GM21423 (cell line): ENCODE measurements around the gene VPS41.
"Not testable (repeated sequence)": the region's sequence is repeated elsewhere in the genome, so short reads cannot be mapped to it uniquely, and the experiment has no call there.

Experiments used
- ATAC-seq: cut with Tn5 transposase; IDR thresholded peaks from one replicate; pipeline ENCODE4 v1.9.1; 2021; ENCODE audit warnings: mild to moderate bottlenecking, moderate library complexity; ENCODE audit not compliant: unreplicated experiment

Gene VPS41

DNA sequence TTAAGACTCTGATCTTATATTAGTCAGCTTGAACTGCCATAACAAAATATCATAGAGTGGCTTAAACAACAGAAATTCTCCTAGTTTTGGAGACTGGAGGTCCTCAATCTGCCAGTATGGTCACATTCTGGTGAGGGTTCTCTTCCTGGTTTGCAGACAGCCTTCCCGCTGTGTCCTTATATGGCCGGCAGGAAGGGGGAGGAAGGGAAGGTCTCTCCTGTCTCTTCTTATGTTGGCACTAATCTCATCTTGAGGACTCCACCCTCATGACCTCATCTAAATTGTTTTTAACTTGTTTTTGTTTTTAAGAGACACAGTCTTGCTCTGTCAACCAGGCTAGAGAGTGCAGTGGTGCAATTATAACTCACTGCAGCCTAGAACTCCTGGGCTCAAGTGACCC is 53.1 kb downstream of the VPS41 start:
- no peak for ATAC-seq

DNA sequence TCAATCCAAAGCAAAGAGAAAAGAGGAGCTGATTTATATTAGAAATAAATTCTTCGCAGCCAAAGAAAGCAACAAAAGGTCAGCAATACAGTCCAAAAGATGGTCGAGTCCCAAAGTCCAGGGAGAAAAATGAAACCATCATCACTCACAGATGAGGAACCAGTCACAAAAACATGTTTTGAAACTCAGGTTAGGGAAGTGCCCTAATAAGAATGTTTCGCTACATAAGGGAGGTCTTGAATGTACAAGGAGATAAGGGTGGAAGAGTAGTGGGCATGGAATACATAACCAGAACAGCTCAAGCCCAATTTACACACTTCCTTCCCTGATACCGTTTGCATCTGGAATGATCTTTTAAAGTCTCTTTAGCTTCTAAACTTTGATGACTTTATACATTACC is 53.6 kb downstream of the VPS41 start:
- no peak for ATAC-seq

DNA sequence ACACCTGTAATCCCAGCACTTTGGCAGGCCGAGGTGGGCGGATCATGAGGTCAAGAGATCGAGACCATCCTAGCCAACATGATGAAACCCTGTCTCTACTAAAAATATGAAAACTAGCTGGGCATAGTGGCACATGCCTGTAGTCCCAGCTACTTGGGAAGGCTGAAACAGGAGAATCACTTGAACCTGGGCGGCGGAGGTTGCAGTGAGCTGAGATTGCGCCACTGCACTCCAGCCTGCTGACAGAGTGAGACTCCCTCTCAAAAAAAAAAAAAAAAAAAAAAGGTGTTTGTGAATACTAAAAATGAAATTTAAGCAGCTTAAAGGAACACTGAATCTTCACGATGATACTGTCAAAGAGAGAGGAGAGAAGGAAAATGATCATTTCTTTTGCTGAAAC is 54.0 kb downstream of the VPS41 start:
- ATAC-seq = not testable (repeated sequence)

DNA sequence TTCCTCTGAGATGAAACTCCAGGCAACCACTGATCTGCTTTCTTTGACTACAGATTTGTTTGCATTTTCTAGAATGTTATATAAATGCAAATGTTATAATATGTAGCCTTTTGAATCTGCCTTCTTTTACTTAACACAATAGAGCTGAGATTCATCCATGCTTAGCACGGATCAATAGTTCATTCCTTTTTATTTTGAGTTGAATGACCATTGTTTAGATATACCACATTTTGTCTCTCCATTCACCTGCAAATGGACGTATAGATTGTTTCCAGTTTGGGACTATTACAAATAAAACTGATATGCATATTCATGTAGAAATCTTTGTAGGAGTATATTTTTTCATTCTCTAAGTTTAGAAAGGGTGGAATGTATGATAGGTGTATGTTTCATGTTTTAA is 57.7 kb downstream of the VPS41 start:
- ATAC-seq = no peak

DNA sequence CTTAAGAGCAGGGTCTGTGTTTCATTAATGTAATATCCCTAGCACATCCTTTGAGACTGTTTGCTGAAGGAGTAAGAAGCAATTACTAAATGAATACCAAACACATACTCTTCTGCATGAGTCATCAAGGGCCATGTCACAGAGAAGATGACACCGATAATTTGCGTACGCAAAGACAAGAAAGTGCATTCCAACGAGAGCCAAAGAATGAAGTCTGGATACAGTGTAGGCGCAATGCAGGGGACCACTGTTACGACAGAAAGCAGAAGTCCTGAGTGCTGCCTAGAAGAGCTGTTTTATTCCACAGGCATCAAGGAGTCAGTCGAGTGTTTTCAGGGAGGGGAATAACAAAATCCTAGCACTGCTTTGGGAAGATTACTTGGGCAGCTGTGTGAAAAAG is 62.7 kb downstream of the VPS41 start:
- ATAC-seq = no peak

DNA sequence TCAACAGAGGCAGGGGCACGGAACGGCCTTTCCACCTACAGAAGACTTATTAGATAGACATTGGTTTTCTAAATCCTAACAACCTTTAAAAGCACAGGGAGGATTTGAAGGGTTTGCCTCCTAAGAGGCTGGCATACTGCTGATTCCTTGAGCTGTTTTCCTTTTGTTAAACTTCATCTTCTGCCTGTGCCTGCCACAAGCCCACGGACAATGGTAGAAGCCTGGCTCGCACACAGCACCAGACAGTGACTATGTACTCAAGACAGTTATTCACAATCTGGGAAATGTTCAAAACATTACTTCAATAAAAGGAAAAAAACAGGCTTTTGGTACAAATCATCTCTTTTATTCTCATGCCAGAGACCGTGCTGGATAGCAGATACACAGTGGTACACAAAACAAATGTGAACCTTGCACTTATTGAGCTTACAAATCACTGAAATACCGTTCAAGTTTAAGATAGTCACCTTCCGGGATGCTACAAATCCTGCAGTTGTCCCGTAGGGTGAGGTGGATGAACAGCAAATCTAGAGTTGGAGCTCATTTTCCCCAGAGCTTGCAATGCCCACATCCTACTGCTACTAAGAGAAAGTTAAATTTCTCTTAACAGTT is 63.9 kb downstream of the VPS41 start:
- no peak for ATAC-seq

DNA sequence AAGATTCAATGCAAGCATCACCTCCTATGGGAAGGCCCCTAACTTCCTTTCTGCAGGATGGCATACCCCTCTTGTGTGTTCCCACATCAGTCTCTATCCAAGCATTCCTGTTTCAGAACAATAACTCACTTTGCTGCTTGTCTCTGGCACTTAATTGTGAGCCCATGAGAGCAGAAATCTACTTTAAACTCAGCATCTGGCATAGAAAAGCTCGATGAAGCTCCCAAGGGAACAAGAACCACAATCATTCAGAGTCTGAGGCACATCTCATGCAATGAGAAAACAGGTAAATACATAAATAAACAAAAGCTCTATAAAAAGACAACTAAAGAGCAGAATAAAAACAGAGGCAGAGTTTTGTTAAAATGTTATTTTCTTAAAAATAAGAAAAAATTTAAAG is 66.2 kb downstream of the VPS41 start:
- no peak for ATAC-seq

DNA sequence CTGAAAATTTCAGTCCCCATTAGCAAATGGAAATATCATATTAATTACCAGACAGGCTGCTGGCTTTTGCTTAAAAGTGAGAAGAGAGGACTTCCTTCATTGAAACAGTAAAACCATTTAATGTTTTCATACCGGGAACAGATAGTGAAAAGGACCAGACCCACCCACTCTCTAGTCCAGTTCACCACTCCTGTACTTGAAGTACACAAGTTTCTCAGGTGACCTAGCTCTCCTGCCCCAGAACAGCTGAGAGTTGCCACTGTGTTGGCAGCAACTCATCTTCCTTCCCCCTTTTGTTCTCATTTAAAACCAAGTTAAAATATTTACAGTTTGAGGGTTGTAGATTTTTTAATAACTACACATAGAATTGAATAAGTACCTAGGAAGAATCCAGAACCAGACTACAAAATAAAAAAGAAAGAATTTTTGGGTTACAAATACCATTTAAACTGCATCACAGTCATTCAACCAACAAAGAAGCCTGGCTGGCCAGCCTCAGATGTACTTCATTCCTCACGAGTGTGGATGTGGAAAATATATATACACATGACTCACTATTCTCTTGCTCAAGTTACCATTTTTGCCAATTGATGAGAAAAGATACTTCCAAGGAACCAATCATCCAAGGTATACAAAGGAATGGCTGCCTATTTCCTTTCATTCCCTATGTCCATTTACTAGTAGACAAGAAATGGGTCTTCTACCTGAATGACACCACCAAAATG is 68.1 kb downstream of the VPS41 start:
- ATAC-seq = no peak

DNA sequence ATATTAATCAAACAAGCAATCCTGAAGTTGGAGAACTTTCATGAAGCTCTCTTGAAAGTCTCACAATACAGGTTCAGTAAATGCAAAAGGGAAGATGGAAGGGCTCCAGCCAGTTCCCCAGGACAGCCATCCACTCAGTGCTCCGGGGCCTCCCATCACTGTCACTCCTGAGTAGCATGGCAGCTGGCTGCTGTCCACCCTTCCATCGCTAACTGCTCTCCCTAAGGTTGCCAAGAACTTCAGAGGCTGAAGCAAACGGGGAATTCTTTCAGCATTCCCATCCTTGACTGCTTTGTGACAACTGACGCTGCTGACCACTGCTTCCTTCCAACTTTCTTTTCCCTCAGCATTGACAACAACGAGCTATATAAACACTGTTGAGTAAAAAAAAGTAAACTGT is 69.1 kb downstream of the VPS41 start:
- ATAC-seq = no peak

DNA sequence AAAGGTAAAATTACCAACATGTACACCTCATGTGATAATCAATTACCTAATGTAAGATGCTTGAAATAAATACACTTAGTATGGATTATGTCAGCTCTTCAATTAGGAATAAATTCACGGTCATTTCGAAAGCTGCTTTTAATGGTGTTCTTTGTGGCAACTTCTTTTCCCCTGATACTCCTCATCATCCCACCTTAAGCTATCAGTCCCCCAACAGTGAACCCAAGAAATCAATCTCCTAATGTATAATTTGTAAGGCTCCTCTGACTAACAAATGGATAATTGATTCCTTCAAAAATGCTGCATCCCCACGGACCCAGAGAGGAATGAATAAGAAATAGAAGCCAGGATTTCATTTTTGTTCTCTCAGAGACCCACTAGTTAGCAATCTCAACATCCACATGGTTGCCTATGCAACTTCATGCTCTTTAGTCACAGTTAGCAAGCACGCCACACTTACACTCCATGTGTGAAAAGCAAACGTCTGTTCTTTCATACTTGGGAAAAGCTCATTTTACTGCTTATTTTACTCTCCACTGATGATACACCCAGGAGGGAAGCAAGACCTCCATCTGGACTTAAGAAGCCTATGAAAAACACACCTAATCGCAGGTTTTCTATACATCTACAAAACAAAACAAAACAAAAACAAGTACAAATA is 70.1 kb downstream of the VPS41 start:
- no peak for ATAC-seq

DNA sequence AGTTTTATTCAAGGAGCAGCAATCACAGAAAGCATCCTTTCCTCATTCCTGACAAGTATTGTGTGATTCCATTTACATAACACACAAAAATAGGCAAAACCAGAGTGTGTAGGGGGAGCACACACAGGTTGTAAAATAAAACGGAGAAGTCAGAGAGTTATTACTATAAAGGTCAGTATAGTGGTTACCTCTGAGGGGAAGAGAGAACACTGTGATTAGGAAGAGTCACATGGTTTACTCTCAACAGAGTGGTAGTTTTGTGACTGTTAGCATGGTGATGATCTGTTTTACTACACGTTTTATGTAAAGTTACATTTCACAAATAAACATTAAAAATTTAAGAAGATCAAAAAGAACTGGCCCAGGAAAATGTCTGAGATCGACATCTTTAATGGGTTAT is 74.6 kb downstream of the VPS41 start:
- ATAC-seq = no peak

DNA sequence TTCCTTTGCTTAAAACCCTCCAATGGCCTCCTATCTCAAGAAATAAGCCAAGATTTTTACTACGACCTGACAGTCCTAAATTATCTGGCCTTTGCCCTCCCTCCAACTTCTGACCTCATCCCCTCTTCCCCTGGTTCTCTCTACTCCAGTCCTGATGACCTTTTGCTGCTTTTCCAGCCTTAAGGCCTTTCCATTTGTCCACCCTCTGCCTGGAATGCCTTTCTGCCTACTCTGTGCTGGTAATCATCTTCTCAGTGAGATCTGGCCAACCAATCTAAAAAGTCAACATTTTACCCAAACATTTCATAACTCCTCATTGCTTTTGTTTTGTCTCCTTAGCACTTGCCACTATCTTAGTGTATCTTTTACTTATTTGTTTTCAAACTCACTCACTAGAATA is 75.7 kb downstream of the VPS41 start:
- no peak for ATAC-seq

DNA sequence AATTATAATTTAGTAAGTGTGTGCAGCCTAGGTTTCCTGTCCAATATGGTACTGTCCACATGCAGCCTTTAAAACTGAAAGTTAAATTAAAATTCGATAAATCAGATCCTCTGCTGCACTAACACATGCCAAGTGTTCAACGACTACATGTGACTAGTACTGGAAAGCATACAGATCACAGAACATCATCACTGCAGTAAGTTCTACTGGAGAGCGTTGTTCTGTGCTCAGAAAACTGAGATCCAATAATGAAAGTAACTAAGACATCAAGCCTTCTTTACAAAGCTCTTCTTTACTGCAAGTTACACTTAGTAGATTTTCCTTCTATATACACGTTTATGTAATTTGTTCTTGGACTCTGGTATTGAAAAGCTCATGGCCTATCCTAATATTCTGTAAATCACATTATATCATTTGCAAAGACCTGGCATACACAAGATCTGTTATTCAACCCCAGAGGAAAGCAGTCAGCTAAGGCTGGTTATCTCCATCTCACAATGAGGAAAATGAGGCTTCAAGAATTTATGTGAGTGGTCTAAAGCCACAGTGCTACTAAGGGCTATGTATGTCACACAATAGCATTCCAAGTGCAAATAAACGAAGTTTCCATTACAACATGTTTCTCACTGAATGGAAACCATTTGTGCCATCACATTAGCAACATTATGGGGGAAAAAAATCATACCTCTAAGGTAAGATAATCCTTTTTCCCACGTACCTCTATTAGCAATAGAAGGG is 77.6 kb downstream of the VPS41 start:
- ATAC-seq = no peak

DNA sequence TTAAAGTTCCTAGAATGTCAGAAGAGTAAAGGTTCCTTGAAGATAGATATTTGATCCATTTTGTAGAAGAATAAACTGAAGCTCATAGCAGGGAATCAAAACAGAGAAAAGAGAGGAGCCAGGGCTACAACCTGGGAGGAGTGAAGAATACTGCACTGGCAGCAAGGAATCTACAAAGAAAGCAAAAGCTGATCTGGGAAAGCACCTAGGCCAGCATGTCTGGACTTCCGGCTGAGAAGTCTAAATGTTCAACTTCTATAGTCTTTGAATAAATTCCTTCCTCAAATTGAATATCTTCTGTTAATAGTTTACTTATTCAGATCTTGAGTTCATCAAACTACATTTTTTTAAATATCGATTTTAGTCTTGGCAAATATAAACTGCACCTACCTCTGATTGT is 78.2 kb downstream of the VPS41 start:
- no peak for ATAC-seq

DNA sequence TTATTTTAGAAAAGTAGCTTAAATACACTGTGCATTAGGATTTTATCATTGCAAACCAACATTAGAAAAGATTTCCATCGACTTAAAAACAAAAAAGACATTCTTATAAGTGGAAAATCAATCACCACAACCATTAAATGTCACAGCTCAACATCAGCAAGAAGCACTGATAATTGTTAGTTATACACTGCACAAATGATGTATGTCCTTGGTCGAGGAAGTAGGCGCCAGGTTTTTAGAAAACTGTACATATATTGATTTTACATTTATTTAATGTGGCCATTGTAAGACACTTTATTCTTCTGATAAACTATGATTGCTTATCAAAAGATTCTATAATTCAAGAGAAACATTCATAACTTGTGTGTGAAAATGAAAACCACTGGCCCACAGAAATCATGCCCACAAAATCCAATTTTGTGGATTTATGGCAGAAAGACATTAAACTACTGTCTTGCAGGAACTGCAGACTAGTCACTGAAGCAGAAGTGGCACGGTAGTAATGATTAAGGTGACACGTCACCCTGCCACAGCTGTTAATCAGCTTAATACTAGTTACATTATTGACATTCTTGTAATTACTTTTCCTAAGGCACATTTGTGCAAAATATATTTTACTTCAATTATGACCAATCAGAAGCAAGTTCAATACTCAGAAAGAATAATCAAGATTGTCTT is 79.4 kb downstream of the VPS41 start:
- no peak for ATAC-seq

DNA sequence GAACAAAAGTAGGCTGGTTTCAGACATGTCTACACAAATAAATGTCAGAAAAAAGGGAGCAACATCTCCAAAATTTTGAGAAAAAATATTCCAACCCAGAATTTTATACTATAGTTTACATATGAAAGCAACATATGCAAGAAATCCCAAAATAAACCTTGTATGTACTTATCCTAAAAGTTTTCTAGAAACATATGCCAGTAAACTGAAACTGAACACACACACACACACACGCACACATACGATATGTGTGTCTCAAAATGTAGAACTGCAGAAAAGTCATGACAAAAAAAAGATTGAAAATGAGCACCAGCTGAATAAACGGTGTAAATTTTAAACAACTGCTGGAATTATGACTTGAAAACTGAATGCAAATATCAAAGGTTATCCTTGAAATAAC is 81.0 kb downstream of the VPS41 start:
- ATAC-seq = no peak

DNA sequence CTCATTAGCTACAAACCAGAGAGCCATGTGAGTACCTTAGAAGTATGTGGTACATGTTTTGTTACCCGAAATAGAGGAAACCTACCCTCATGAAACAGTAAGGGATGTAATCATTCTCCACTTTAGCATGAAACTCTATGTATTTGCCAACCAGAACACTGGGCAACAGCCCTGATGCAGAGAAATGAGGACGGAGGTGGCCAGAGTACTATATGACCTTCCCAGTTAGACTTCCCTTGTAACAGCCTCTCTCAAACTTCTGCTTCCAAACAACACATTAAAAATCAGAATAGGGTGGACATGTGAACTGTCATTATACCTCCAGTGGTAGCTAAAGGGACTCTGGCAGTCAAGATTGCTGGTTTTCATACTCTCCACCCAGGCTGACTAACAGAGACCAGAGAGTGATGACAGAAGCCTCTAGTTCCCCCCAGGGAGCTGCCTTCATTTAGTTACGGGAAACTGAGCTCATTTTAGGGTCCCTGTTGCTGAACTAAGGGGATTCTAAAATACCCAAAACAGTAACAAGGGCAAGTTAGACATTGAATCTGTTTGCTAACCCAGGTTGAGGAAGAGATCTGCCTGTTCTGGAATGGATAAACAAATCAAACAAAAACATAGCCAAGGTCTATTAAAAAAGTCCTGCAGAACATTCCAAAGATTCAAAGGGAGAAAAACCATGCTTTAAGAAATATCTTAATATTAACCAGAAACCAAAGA is 83.1 kb downstream of the VPS41 start:
- peak; percentile 59 for ATAC-seq

DNA sequence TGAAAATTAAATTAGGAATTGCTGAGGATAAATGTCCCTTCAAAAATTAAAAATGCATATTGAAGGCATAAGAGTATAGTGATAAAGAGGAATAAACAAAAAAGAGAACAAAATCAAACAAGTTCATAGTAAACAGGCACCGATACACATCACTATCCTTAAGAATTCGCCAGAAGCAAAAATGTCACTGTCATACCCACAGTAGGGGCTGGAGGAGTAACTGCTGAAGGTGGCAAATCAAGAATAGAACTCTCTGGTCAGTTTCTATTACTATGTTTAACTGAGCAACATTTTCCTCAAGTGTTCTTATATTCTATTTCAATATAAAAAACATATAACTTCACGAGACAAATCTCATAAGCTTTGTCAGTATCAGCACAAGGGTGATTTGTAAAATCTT is 84.0 kb downstream of the VPS41 start:
- no peak for ATAC-seq

DNA sequence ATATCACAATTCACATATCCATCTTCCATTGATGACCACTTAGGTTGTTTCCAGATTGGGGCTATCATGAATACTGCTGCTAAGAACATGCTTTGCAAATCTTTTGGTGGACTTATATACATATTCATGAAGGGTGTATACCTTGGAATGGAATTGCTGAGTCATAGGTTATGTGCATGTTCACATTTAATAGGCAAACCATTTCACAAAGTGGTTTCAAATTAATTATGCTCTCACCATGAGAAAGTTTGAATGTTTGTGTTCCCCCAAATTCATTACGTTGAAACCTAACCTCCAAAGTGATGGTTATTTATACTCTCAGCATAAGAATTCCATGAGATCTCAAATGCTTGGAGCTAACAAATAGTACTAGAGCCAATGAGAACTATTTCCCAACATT is 86.4 kb downstream of the VPS41 start:
- ATAC-seq = no peak

DNA sequence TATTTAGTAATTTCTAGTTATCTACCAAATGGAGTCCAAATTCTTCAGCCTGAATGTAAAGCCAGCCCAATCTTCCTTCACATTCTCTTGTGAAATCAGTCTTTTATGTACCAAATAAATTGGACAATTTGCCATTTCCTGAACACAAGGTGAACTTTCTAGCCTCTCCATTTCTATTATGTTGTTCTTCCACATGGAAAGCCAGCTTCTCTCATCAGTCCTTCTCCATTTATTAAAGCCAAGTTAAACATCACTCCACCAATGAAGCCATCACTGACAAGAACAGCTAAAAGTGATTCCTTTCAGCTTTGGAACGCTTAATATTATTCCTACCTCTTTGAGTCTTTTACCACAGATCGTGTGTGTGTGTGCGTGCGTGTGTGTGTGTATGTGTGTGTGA is 88.4 kb downstream of the VPS41 start:
- no peak for ATAC-seq

DNA sequence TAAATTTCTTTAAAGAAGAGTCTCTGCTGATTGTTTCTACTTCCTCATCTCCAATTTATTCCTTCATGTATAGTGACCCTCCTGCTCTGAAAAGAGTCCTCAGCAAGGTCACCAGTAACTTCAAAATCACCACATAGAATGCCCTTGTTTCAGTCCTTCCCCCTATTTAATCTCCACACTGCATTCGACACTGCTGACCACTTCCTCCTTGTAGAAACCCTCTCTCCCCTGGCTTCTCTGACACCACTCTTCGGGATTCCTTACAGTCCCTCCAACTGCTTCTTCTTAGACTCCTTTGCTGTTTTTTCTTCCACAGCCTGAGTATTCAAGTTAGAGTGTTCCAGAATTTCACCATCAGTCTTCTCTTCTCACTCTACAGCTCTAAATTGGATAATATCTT is 89.5 kb downstream of the VPS41 start:
- no peak for ATAC-seq
